ENCODE data around the gene DHRSX.
"Not testable (repeated sequence)": the region's sequence is repeated elsewhere in the genome, so short reads cannot be mapped to it uniquely, and the experiment has no call there.

The DHRSX gene

GRCh38 chrX:2500803-2501558, at the start of gene DHRSX, which contains the start of gene ZBED1:
TSS of gene DHRSX (minus strand) at chrX:2500976. CDS start at chrX:2500925, 51 bp downstream.
TSS of gene ZBED1 (minus strand) at chrX:2500976. CDS start at chrX:2490719, 10,257 bp downstream.
- DNase-seq, result peak; percentile 64

GRCh38 chrX:2549876-2550275, 49.1 kb upstream of the DHRSX start:
- no peak for DNase-seq

- no peak for DNase-seq
Measured at GRCh38 chrX:2548711-2549423, 48.1 kb upstream of the DHRSX start.

GRCh38 chrX:2547736-2548135, 47.0 kb upstream of the DHRSX start:
- DNase-seq, result no peak

GRCh38 chrX:2546496-2546895, 45.7 kb upstream of the DHRSX start:
- DNase-seq, result no peak

GRCh38 chrX:2545144-2545543, 44.4 kb upstream of the DHRSX start:
- DNase-seq, result no peak

- no peak for DNase-seq
Measured at GRCh38 chrX:2542826-2543521, 42.2 kb upstream of the DHRSX start.

- DNase-seq, result no peak
Measured at GRCh38 chrX:2541603-2542002, 40.8 kb upstream of the DHRSX start.

- DNase-seq, result no peak
Measured at GRCh38 chrX:2540426-2540947, 39.7 kb upstream of the DHRSX start.

- no peak for DNase-seq
Measured at GRCh38 chrX:2539586-2539985, 38.8 kb upstream of the DHRSX start.

GRCh38 chrX:2538031-2538757, 37.4 kb upstream of the DHRSX start:
- DNase-seq, result no peak

GRCh38 chrX:2536974-2537373, 36.2 kb upstream of the DHRSX start:
- DNase-seq, result no peak

- no peak for DNase-seq
Measured at GRCh38 chrX:2536141-2536540, 35.4 kb upstream of the DHRSX start.

- DNase-seq, result not testable (repeated sequence)
Measured at GRCh38 chrX:2534261-2535021, 33.7 kb upstream of the DHRSX start.

GRCh38 chrX:2533424-2533823, 32.6 kb upstream of the DHRSX start:
- no peak for DNase-seq

- DNase-seq, result no peak
Measured at GRCh38 chrX:2526390-2526789, 25.6 kb upstream of the DHRSX start.

GRCh38 chrX:2523911-2524310, 23.1 kb upstream of the DHRSX start:
- no peak for DNase-seq

GRCh38 chrX:2521927-2522386, 21.2 kb upstream of the DHRSX start:
- DNase-seq, result no peak

- no peak for DNase-seq
Measured at GRCh38 chrX:2521092-2521926, 20.5 kb upstream of the DHRSX start.

GRCh38 chrX:2520539-2520938, 19.8 kb upstream of the DHRSX start:
- no peak for DNase-seq

- not testable (repeated sequence) for DNase-seq
Measured at GRCh38 chrX:2519638-2520037, 18.9 kb upstream of the DHRSX start.
